ENCODE data around the gene PRKAG1.

PRKAG1 gene

DNA sequence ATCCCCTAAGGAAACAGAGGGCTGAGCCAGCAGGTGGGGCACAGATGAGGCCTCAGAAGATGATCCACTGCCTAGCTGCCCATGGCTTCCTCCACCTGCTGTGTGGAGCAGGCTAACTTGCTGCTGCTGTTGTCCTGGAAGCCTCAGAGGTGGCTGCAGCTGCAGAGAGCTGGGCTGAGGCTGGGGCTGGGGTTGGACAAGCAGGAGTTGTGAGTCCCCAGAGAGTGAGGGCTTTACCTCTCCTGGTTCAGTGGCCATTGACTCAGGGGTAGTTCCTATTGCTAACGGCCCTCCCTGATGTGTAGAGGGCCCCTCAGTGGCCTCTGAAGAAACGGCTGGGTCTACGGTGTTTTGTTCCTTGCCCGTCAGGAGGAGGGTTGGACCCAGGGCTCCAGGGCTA lies 13.7 kb upstream of the PRKAG1 start:
- TF ChIP-seq, protein P1, sequence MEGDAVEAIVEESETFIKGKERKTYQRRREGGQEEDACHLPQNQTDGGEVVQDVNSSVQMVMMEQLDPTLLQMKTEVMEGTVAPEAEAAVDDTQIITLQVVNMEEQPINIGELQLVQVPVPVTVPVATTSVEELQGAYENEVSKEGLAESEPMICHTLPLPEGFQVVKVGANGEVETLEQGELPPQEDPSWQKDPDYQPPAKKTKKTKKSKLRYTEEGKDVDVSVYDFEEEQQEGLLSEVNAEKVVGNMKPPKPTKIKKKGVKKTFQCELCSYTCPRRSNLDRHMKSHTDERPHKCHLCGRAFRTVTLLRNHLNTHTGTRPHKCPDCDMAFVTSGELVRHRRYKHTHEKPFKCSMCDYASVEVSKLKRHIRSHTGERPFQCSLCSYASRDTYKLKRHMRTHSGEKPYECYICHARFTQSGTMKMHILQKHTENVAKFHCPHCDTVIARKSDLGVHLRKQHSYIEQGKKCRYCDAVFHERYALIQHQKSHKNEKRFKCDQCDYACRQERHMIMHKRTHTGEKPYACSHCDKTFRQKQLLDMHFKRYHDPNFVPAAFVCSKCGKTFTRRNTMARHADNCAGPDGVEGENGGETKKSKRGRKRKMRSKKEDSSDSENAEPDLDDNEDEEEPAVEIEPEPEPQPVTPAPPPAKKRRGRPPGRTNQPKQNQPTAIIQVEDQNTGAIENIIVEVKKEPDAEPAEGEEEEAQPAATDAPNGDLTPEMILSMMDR (IDR thresholded peaks at IDR 0.05): no peak
- peaks cover 97% of the 10 kb centered on the region for H3K36me3 ChIP-seq

DNA sequence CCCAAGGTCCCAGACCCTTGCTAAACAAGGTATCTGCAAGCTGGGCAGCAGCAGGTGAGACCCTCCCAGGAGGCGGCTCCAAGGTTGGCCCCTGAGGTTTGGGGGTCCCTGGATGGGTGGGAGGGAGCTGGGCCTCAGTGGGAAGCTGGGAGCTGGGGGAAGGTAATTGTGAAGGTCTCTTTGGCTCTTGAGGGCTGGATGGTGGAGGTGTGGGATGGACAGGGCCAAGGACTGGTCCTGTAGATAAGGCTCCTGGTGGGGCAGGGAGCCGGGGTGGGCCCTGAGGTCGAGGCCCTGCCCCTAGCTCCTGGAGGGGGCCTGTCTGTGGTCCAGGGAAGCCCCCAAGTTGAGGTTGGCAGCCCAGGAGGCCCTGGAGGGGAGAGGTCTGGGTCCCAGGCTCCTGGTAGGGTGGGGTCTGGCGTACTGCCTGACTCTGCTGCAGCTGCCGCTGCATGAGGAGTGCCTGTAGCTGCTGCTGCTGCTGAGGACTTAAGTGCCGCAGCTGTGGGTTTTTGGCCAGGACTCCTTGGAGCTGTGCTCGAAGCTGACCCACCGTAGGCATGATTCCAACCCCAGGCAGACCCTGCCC lies 13.1 kb upstream of the PRKAG1 start:
- Histone ChIP-seq H3K27me3 (no peaks in the 10 kb centered on the region), H3K9me3 (no peaks in the 10 kb centered on the region), H3K4me1 (ENCODE audit: control insufficient read depth in 1 of 2, insufficient read depth in 1 of 2, low read depth in 1 of 2, low read length in 1 of 2) (peaks cover 32 to 35% of the 10 kb centered on the region in 2 experiments), H3K27ac (no peak overlapping the region), H3K4me3 (ENCODE audit: low read depth in 1 of 2, low read length in 1 of 2) (no peak overlapping the region), H3K36me3 (peaks cover 97% of the 10 kb centered on the region)
- TF ChIP-seq, protein P1 (IDR thresholded peaks at IDR 0.05): no peak

More for the DNA sequence above, 13.7 kb upstream of the PRKAG1 start:
- Histone ChIP-seq H3K27ac (no peak overlapping the region), H3K27me3 (no peaks in the 10 kb centered on the region), H3K9me3 (no peaks in the 10 kb centered on the region), H3K4me1 (ENCODE audit: control insufficient read depth in 1 of 2, insufficient read depth in 1 of 2, low read depth in 1 of 2, low read length in 1 of 2) (peaks cover 32 to 35% of the 10 kb centered on the region in 2 experiments), H3K4me3 (ENCODE audit: low read depth in 1 of 2, low read length in 1 of 2) (no peak overlapping the region)

- Histone ChIP-seq H3K27me3 (no peaks in the 10 kb centered on the region), H3K9me3 (no peaks in the 10 kb centered on the region), H3K27ac (no peak overlapping the region), H3K4me3 (ENCODE audit: low read depth in 1 of 2, low read length in 1 of 2) (no peak overlapping the region), H3K4me1 (ENCODE audit: control insufficient read depth in 1 of 2, insufficient read depth in 1 of 2, low read depth in 1 of 2, low read length in 1 of 2) (peaks cover 31 to 32% of the 10 kb centered on the region in 2 experiments), H3K36me3 (peaks cover 100% of the 10 kb centered on the region)
- TF ChIP-seq, protein P1 (IDR thresholded peaks at IDR 0.05): no peak
Observed at GRCh38 chr12:49030714-49031572, 12.4 kb upstream of the PRKAG1 start.

DNA sequence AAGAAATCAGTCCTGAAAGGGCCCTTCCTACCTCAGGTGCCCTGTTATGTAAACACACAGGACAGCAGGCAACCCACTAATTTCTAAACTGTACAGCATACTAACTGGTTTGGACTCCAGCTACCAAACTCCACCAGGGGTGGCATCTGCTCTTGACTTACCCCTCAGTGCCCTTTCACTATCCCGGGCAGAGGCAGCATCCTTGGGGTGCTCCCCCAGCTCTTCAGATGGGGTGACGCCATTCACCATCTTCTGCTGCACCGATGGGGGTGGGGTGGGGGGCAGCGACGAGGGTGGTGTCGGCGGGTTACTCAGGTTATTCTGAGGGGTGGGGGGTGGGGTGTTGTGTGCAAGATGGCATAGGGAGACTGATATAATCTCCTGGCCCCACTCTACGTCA lies 11.5 kb upstream of the PRKAG1 start:
- Histone ChIP-seq H3K4me1 (ENCODE audit: control insufficient read depth in 1 of 2, insufficient read depth in 1 of 2, low read depth in 1 of 2, low read length in 1 of 2) (peaks cover 23 to 24% of the 10 kb centered on the region in 2 experiments), H3K27me3 (no peaks in the 10 kb centered on the region), H3K9me3 (no peaks in the 10 kb centered on the region), H3K27ac (peak overlapping the region; percentile 36), H3K36me3 (peaks cover 100% of the 10 kb centered on the region), H3K4me3 (ENCODE audit: low read depth in 1 of 2, low read length in 1 of 2) (no peak overlapping the region)
- TF ChIP-seq, protein P1 (IDR thresholded peaks at IDR 0.05): no peak

GRCh38 chr12:49028666-49029275 lies 10.2 kb upstream of the PRKAG1 start:
- peak overlapping the region; percentile 73 for H3K27ac ChIP-seq
- H3K4me3 ChIP-seq (ENCODE audit: low read depth in 1 of 2, low read length in 1 of 2): no peak overlapping the region
- peaks cover 21 to 24% of the 10 kb centered on the region in 2 experiments for H3K4me1 ChIP-seq (ENCODE audit: control insufficient read depth in 1 of 2, insufficient read depth in 1 of 2, low read depth in 1 of 2, low read length in 1 of 2)
- peaks cover 100% of the 10 kb centered on the region for H3K36me3 ChIP-seq
- no peaks in the 10 kb centered on the region for H3K27me3 ChIP-seq
- no peaks in the 10 kb centered on the region for H3K9me3 ChIP-seq
- TF ChIP-seq, protein P1 (IDR thresholded peaks at IDR 0.05): no peak

Data from neutrophil (primary cell).